IMR-90 (cell line): ENCODE data around the gene FBXL19. TPM values are rescaled to one million over a fixed set of nuclear protein-coding genes. Genes with fewer than 3 reads are reported as not detected.

Experiments used
- ATAC-seq: fragments of 200-7000 bp; cut with Tn5 transposase; 2 replicates; pipeline ENCODE4 v1.9.1; 2020; ENCODE audit warnings: low read depth, mild to moderate bottlenecking, moderate library complexity
- BruUV-seq: library from RNA; stranded (reverse); fragments of 400-500 nt; replicated peaks from 2 replicates; lab custom pipeline; 2021; lab: Mats Ljungman, UMichigan
- CTCF ChIA-PET: fragments of 300-600 bp; formaldehyde crosslinking; extraction: SDS; loops from one replicate; lab custom pipeline; 2021; ENCODE audit warnings: antibody characterized with exemption; lab: Yijun Ruan, JAX
- POLR2A ChIA-PET: fragments of 300-600 bp; sonication (Branson Sonifier 250); formaldehyde crosslinking; loops from one replicate; lab custom pipeline; 2022; ENCODE audit warnings: antibody characterized with exemption; ENCODE audit not compliant: unreplicated experiment; lab: Charles Lee
- DNase-seq: peaks from one replicate; pipeline ENCODE4 v3.0.0; 2013
- H2AFZ ChIP-seq: replicated peaks from 2 replicates; pipeline ENCODE3; 2013; ENCODE audit warnings: low read length, mild to moderate bottlenecking; ENCODE audit not compliant: poor library complexity
- H2AK5ac ChIP-seq: 2 replicates; pipeline ENCODE4 v1.6.1; 2013; ENCODE audit warnings: low read depth, low read length, inconsistent platforms
- H2AK9ac ChIP-seq: replicated peaks from 2 replicates; pipeline ENCODE3; 2013; ENCODE audit warnings: mild to moderate bottlenecking, low read depth, low read length, moderate library complexity; ENCODE audit not compliant: poor library complexity
- H2BK120ac ChIP-seq: 2 replicates; pipeline ENCODE4 v1.6.1; 2013; ENCODE audit warnings: low read depth, low read length, inconsistent platforms
- H2BK15ac ChIP-seq: 3 replicates; pipeline ENCODE4 v1.6.1; 2013; ENCODE audit warnings: low read depth, low read length, inconsistent platforms
- H2BK20ac ChIP-seq: 2 replicates; pipeline ENCODE4 v1.6.1; 2013; ENCODE audit warnings: low read depth, mild to moderate bottlenecking, inconsistent platforms, low read length, moderate library complexity
- H2BK5ac ChIP-seq: 2 replicates; pipeline ENCODE4 v1.6.1; 2013; ENCODE audit warnings: mild to moderate bottlenecking, low read depth, low read length, inconsistent platforms; ENCODE audit not compliant: poor library complexity, severe bottlenecking
- H3K14ac ChIP-seq: replicated peaks from 2 replicates; pipeline ENCODE4 v1.6.1; 2013; ENCODE audit warnings: low read depth, low read length, inconsistent platforms
- H3K18ac ChIP-seq: 2 replicates; pipeline ENCODE4 v1.6.1; 2013; ENCODE audit warnings: low read depth, low read length, control low read depth
- H3K23ac ChIP-seq: 2 replicates; pipeline ENCODE4 v1.6.1; 2013; ENCODE audit warnings: low read depth, low read length, inconsistent platforms
- H3K27ac ChIP-seq: 2 replicates; pipeline ENCODE4 v1.5.1; 2013; ENCODE audit warnings: mild to moderate bottlenecking, control low read depth, low read length; ENCODE audit not compliant: insufficient read depth
- H3K27me3 ChIP-seq: 2 replicates; pipeline ENCODE4 v1.6.1; 2013; ENCODE audit warnings: low read length; ENCODE audit not compliant: control insufficient read depth, insufficient read depth
- H3K36me3 ChIP-seq: 2 replicates; pipeline ENCODE4 v1.6.1; 2013; ENCODE audit warnings: low read length, mixed read lengths; ENCODE audit not compliant: control insufficient read depth, insufficient read depth
- H3K4ac ChIP-seq: 2 replicates; pipeline ENCODE4 v1.6.1; 2013; ENCODE audit warnings: low read depth, low read length, inconsistent platforms
- H3K4me1 ChIP-seq: 2 replicates; pipeline ENCODE4 v1.6.1; 2013; ENCODE audit warnings: low read length, mixed read lengths; ENCODE audit not compliant: control insufficient read depth, insufficient read depth
- H3K4me2 ChIP-seq: 2 replicates; pipeline ENCODE4 v1.6.1; 2013; ENCODE audit warnings: low read depth, mild to moderate bottlenecking, control low read depth, low read length, moderate library complexity
- H3K4me3 ChIP-seq: 2 replicates; pipeline ENCODE4 v1.5.1; 2013; ENCODE audit warnings: low read depth, mild to moderate bottlenecking, control low read depth, low read length, moderate library complexity; ENCODE audit not compliant: insufficient read depth
- H3K56ac ChIP-seq: 2 replicates; pipeline ENCODE4 v1.6.1; 2013; ENCODE audit warnings: low read length, inconsistent platforms; ENCODE audit not compliant: insufficient read depth; ENCODE audit errors: extremely low read depth
- H3K79me1 ChIP-seq, 2 experiments: 2 replicates each; pipeline ENCODE4 v1.6.1; 2013; ENCODE audit warnings: low read length in 2 of 2, inconsistent platforms in 1 of 2, low read depth in 1 of 2
- H3K9ac ChIP-seq: 2 replicates; pipeline ENCODE4 v1.6.1; 2013; ENCODE audit warnings: low read depth, low read length, control low read depth
- H3K9me1 ChIP-seq: 2 replicates; pipeline ENCODE4 v1.6.1; 2013; ENCODE audit warnings: low read length, inconsistent platforms; ENCODE audit not compliant: insufficient read depth
- H3K9me3 ChIP-seq: 2 replicates; pipeline ENCODE4 v1.6.1; 2013; ENCODE audit warnings: low read length; ENCODE audit not compliant: control insufficient read depth, insufficient read depth
- H4K20me1 ChIP-seq: 2 replicates; pipeline ENCODE4 v1.6.1; 2013; ENCODE audit warnings: low read length, inconsistent platforms; ENCODE audit not compliant: insufficient read depth
- H4K5ac ChIP-seq: 2 replicates; pipeline ENCODE4 v1.6.1; 2013; ENCODE audit warnings: mild to moderate bottlenecking, low read depth, low read length, control low read depth
- H4K8ac ChIP-seq, 2 experiments: 2 replicates each; pipeline ENCODE4 v1.6.1; 2013; ENCODE audit warnings: low read depth in 2 of 2, low read length in 2 of 2, control low read depth in 1 of 2, inconsistent platforms in 1 of 2
- H4K91ac ChIP-seq: 2 replicates; pipeline ENCODE4 v1.6.1; 2013; ENCODE audit warnings: low read depth, low read length, inconsistent platforms; ENCODE audit not compliant: insufficient read depth
- CEBPB ChIP-seq: IDR thresholded peaks from 2 replicates; pipeline ENCODE4 v1.6.1; 2012; ENCODE audit warnings: low read depth, low read length, improper control_type of control experiment
- CHD1 ChIP-seq: IDR thresholded peaks from 2 replicates; pipeline ENCODE4 v1.6.1; 2012; ENCODE audit warnings: low read depth, low read length, improper control_type of control experiment
- ELK1 ChIP-seq: fragments of 150-350 bp; IDR thresholded peaks from 2 replicates; pipeline ENCODE4 v1.6.1; 2016; ENCODE audit warnings: low read depth, mild to moderate bottlenecking, low read length, moderate library complexity, borderline replicate concordance
- FOS ChIP-seq: fragments of 150-350 bp; IDR thresholded peaks from 2 replicates; pipeline ENCODE4 v1.6.1; 2016; ENCODE audit warnings: low read depth, low read length
- MAFK ChIP-seq: IDR thresholded peaks from 2 replicates; pipeline ENCODE4 v1.6.1; 2012; ENCODE audit warnings: low read depth, low read length, improper control_type of control experiment
- MAZ ChIP-seq: IDR thresholded peaks from 2 replicates; pipeline ENCODE4 v1.6.1; 2012; ENCODE audit warnings: low read depth, mild to moderate bottlenecking, low read length, improper control_type of control experiment, moderate library complexity, borderline replicate concordance
- RAD21 ChIP-seq: IDR thresholded peaks from 2 replicates; pipeline ENCODE4 v1.6.1; 2012; ENCODE audit warnings: low read length, improper control_type of control experiment
- SMC3 ChIP-seq: fragments of 150-350 bp; IDR thresholded peaks from 2 replicates; pipeline ENCODE4 v1.6.1; 2016; ENCODE audit warnings: low read depth, mild to moderate bottlenecking, antibody characterized with exemption, low read length, moderate library complexity
- USF2 ChIP-seq: fragments of 150-350 bp; IDR thresholded peaks from 2 replicates; pipeline ENCODE4 v1.6.1; 2017; ENCODE audit warnings: mild to moderate bottlenecking, antibody characterized with exemption, low read length, low read depth
- WGBS, 2 experiments: methylation state at CpG; one replicate each; pipeline versions ENCODE4 v1.1.5 to v1.1.7; 2013; ENCODE audit warnings: missing lambda C conversion rate in 2 of 2; ENCODE audit not compliant: insufficient read length in 1 of 2; ENCODE audit errors: extremely low coverage in 2 of 2; 5-methylcytosine and 5-hydroxymethylcytosine counted together
- dilution Hi-C: fragments of 300-500 bp; cut with HindIII; formaldehyde crosslinking; loops from one replicate; pipeline ENCODE4 v1.14.3; 2018; ENCODE audit warnings: low sequenced_read_pairs; ENCODE audit not compliant: unreplicated experiment
- in situ Hi-C: fragments of 300-500 bp; cut with MboI; formaldehyde crosslinking; loops from 3 replicates; pipeline ENCODE4 v1.14.3; 2019; ENCODE audit warnings: low sequenced_read_pairs, inconsistent platforms, mixed read lengths
- intact Hi-C: fragments of 100-400 bp; cut with micrococcal nuclease; formaldehyde crosslinking; loops from 2 replicates; pipeline ENCODE4 v1.10.0; 2022
- polyA plus RNA-seq, 3 experiments: library from polyadenylated mRNA; depleted of rRNA; stranded (reverse); fragments of >200 nt; gene quantifications; 2 replicates each; pipeline ENCODE4 v1.2.3, GENCODE V29; 2012; ENCODE audit warnings: low replicate concordance in 1 of 3
- total RNA-seq: library from RNA; depleted of rRNA; stranded (reverse); fragments of >200 nt; gene quantifications from 2 replicates; pipeline ENCODE4 v1.2.3, GENCODE V29; 2012
- TF ChIP-seq, protein P1 (sequence below): conservative IDR thresholded peaks from 2 replicates; pipeline ENCODE4 v1.5.1; 2012; ENCODE audit warnings: mild to moderate bottlenecking, low read depth, low read length, improper control_type of control experiment

FBXL19 gene
- total and polyA plus RNA-seq, 2 of the 4 experiments (the other 2 are of a cell fraction) = 5.0 to 13.8 TPM

DNA sequence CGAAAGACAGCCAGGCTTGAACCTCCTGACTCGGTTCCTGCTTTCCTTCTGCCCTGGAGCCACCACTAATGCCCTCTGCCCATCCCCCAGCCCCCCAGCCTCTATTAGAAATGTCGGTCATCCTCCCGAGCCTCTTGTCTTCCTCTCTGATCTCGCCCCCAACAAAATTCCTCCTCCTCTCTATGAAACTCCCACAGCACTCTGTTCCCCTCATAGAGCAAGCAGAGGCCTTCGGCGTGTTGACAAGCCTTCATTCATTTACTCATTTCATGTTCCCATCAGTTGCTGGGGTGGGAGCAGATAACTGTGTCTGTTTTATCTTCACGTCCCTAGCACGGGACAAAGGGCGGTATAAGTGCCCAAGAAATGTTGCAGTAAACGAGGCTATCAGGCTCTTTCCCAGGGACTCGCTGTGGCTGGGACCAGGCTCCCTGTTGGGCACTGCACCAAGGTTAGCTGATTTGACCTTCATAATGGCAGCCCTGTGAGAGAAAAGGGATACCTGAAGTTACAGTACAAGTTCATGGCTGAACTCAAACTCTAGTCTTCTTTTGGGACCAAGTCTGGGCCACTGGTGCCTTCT, 7.8 kb downstream of the FBXL19 start:
- no peak overlapping the region for H2AFZ ChIP-seq
- H3K9me1 ChIP-seq = peaks cover 5% of the 10 kb centered on the region; the same call in 1 of the 2 replicates
- no TSS peak for BruUV-seq
- no peak overlapping the region for H4K5ac ChIP-seq
- no peaks in the 10 kb centered on the region for H3K9me3 ChIP-seq
- H3K36me3 ChIP-seq = peaks cover 58% of the 10 kb centered on the region
- H4K8ac ChIP-seq = no peak overlapping the region
- ChIA-PET POLR2A (interaction anchor here (0.6 kb wide), 1 partner anchor 29 kb away, joined by 5 read pairs; no protein-coding TSS in a partner anchor), CTCF (interaction anchor here (1.3 kb wide), 1 partner anchor 11 kb away, joined by 3 read pairs; no protein-coding TSS in a partner anchor)
- no peak overlapping the region for H2AK5ac ChIP-seq
- no peak overlapping the region for H2BK15ac ChIP-seq
- H3K4me3 ChIP-seq = no peak overlapping the region
- TF ChIP-seq FOS (no peak), CEBPB (no peak), USF2 (no peak), ELK1 (no peak), RAD21 (no peak), CHD1 (no peak), MAZ (no peak), SMC3 (no peak), MAFK (no peak)
- TF ChIP-seq, protein P1, sequence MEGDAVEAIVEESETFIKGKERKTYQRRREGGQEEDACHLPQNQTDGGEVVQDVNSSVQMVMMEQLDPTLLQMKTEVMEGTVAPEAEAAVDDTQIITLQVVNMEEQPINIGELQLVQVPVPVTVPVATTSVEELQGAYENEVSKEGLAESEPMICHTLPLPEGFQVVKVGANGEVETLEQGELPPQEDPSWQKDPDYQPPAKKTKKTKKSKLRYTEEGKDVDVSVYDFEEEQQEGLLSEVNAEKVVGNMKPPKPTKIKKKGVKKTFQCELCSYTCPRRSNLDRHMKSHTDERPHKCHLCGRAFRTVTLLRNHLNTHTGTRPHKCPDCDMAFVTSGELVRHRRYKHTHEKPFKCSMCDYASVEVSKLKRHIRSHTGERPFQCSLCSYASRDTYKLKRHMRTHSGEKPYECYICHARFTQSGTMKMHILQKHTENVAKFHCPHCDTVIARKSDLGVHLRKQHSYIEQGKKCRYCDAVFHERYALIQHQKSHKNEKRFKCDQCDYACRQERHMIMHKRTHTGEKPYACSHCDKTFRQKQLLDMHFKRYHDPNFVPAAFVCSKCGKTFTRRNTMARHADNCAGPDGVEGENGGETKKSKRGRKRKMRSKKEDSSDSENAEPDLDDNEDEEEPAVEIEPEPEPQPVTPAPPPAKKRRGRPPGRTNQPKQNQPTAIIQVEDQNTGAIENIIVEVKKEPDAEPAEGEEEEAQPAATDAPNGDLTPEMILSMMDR = no peak
- no peak overlapping the region for H3K14ac ChIP-seq
- in situ Hi-C loops (no loop called here), dilution Hi-C loops (no loop called here), intact Hi-C loops (no loop called here)
- no peak overlapping the region for H4K91ac ChIP-seq
- no peak overlapping the region for H3K23ac ChIP-seq
- H3K4ac ChIP-seq = no peak overlapping the region
- H2BK20ac ChIP-seq = no peak overlapping the region
- no peak overlapping the region for H3K4me2 ChIP-seq
- no peaks in the 10 kb centered on the region for H3K27me3 ChIP-seq
- DNase-seq = no peak
- H2BK120ac ChIP-seq = no peak overlapping the region
- peaks cover 0 to 38% of the 10 kb centered on the region in 2 experiments; a peak in 2 of 4 replicates for H3K79me1 ChIP-seq
- no peak for ATAC-seq
- H3K4me1 ChIP-seq = no peaks in the 10 kb centered on the region
- H3K18ac ChIP-seq = no peak overlapping the region
- no peak overlapping the region for H3K56ac ChIP-seq
- H3K9ac ChIP-seq = no peak overlapping the region
- peaks cover 8% of the 10 kb centered on the region for H4K20me1 ChIP-seq
- H2BK5ac ChIP-seq = no peak overlapping the region
- H2AK9ac ChIP-seq = no peak overlapping the region
- 76% methylated on average over 7 of the region's 12 CpGs; no CpG with 5 or more reads in 1 of the 2 experiments for whole genome bisulfite sequencing, 2 experiments
- no peak overlapping the region for H3K27ac ChIP-seq
